ENCODE measurements around the gene NOP16.

The NOP16 gene

DNA sequence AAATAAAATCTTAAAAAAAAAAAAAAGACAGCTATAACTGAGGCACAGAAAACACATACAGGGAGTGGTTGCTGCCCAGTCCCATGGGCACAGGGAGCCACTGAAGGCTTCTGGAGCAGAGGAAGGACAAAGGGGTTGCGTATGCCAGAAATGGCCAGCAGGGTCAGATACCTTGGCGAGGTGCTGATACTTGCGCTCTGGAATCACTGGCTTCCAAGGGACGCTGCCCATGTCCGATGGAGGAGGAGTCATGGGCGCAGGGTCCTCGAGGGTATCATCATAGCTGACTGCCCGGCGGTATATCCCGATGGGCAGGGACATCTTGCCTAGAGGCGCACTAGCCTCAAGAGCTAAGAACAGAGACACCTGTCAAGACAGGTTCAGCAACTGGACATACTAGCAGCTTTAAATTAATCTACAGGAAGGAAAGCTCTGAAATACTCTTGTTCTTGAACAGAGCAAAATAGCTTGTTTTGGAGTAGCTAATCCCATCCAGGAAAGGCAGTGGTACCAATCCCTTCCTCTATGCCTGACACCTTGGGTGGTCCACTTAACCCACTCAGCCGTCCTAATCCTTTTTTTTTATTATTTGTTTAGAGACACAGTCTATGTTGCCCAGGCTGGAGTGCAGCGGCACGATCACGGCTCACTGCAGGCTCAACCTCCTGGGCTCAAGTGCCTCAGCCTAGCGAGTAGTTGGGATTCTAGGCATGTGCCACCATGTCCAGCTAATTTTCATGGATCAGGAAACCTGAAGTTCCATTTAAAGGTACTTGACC lies 32.8 kb downstream of the NOP16 start:
- DNase-seq (ENCODE audit: extremely low spot score) = no peak
- TF ChIP-seq FOXM1 (IDR thresholded peaks at IDR 0.05; ENCODE audit: borderline replicate concordance) (no peak), LEF1 (IDR thresholded peaks at IDR 0.05; ENCODE audit: borderline replicate concordance) (no peak), ELF4 (IDR thresholded peaks at IDR 0.05) (no peak), BHLHE40 (IDR thresholded peaks at IDR 0.05; ENCODE audit: borderline replicate concordance) (no peak), ZNF384 (IDR thresholded peaks at IDR 0.05) (no peak), NFRKB (IDR thresholded peaks at IDR 0.05) (no peak), FOXK2 (IDR thresholded peaks at IDR 0.05) (no peak), HDGF (IDR thresholded peaks at IDR 0.05; ENCODE audit: borderline replicate concordance) (no peak), SP1 (IDR thresholded peaks at IDR 0.05) (no peak), SUZ12 (IDR thresholded peaks at IDR 0.05) (no peak), L3MBTL2 (conservative IDR thresholded peaks at IDR 0.05) (no peak), TARDBP (IDR thresholded peaks at IDR 0.05) (no peak)
- TF ChIP-seq, protein P1, sequence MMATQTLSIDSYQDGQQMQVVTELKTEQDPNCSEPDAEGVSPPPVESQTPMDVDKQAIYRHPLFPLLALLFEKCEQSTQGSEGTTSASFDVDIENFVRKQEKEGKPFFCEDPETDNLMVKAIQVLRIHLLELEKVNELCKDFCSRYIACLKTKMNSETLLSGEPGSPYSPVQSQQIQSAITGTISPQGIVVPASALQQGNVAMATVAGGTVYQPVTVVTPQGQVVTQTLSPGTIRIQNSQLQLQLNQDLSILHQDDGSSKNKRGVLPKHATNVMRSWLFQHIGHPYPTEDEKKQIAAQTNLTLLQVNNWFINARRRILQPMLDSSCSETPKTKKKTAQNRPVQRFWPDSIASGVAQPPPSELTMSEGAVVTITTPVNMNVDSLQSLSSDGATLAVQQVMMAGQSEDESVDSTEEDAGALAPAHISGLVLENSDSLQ (IDR thresholded peaks at IDR 0.05) = no peak
- ChIA-PET POLR2A (interaction anchor here (1.2 kb wide), 1 partner anchor 33 kb away, joined by 4 read pairs; the partner anchor contains the start of genes HIGD2A and NOP16), CTCF (interaction anchor here (0.6 kb wide), 1 partner anchor 629 kb away, joined by 3 read pairs; no protein-coding TSS in a partner anchor)

DNA sequence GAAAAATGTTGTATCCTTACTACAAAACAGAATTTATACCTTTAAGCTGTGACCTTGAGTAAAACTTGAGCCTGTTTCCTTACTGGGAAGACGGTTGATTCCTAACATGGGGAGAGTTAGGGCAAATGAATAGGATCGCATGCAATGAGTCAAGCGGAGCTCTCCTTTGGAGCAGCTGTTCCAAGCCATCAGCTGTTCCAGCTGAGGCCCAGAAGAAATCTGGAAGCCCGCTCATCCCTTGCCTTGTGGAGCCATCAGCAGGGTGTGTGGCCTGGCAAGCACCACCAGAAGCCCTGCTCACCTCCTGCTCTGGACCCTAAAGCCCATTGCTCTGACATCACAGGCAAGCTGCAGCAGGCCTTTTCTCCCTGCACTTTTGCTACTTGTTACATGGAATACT lies 34.9 kb downstream of the NOP16 start:
- ChIA-PET POLR2A (interaction anchor here (3.4 kb wide), 1 partner anchor 8 kb away, joined by 12 read pairs; the partner anchor contains the start of gene KIAA1191), CTCF (interaction anchor here (0.8 kb wide), 1 partner anchor 623 kb away, joined by 4 read pairs; no protein-coding TSS in a partner anchor)
- DNase-seq (ENCODE audit: extremely low spot score) = no peak
- TF ChIP-seq NFRKB (IDR thresholded peaks at IDR 0.05) (no peak), BHLHE40 (IDR thresholded peaks at IDR 0.05; ENCODE audit: borderline replicate concordance) (no peak), SUZ12 (IDR thresholded peaks at IDR 0.05) (no peak), FOXM1 (IDR thresholded peaks at IDR 0.05; ENCODE audit: borderline replicate concordance) (no peak), LEF1 (IDR thresholded peaks at IDR 0.05; ENCODE audit: borderline replicate concordance) (no peak), ELF4 (IDR thresholded peaks at IDR 0.05) (no peak), TARDBP (IDR thresholded peaks at IDR 0.05) (no peak), L3MBTL2 (conservative IDR thresholded peaks at IDR 0.05) (no peak), HDGF (IDR thresholded peaks at IDR 0.05; ENCODE audit: borderline replicate concordance) (no peak), SP1 (IDR thresholded peaks at IDR 0.05) (no peak), ZNF384 (IDR thresholded peaks at IDR 0.05) (no peak), FOXK2 (IDR thresholded peaks at IDR 0.05) (no peak), FOXA1 (IDR thresholded peaks at IDR 0.05) (no peak), CTBP1 (IDR thresholded peaks at IDR 0.05; ENCODE audit: borderline replicate concordance) (no peak), ARNT (IDR thresholded peaks at IDR 0.05) (no peak)
- TF ChIP-seq, protein P1 (IDR thresholded peaks at IDR 0.05) = no peak

DNA sequence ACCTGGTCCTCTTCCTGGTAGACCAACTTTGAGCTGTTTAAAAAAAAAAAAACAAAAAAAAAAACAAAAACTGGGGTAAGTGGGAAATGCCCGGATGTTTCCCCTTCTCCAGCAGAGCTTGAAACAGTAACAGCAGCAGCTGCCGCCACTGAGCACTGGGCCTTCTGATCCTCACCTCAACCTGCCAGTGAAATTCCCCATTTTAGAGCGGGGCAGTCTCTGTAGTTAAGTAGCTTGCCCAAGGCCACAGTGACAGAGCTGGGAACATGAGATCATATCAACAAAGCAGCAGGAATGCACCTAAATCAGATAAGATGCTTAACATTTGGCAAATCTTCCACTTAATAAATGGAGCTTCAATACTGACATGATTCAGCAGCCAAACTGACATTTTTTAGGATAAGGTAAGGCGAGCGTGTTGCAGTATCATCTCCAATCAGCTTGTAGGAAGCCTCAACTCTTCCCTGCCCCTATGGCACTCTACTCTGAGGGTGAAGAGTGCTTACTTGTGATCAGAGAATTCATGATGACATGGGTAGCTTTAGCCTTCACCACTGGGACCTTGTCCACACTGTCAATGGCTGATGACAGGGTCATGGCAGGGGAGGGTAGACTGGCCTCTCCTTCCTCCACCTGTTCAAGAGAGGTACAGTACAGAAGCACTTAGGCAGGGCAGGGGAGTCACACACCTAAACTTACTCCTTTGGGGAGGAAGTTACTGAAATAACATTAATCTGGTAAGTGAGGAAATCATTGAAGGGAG lies 36.1 kb downstream of the NOP16 start:
- ChIA-PET POLR2A (interaction anchor here (3.4 kb wide), 1 partner anchor 9 kb away, joined by 12 read pairs; the partner anchor contains the start of gene KIAA1191), CTCF (interaction anchor here (0.6 kb wide), 1 partner anchor 576 kb away, joined by 4 read pairs; no protein-coding TSS in a partner anchor)
- TF ChIP-seq TARDBP (IDR thresholded peaks at IDR 0.05) = no peak
- no peak for TF ChIP-seq FOXK2 (IDR thresholded peaks at IDR 0.05)
- no peak for DNase-seq (ENCODE audit: extremely low spot score)

DNA sequence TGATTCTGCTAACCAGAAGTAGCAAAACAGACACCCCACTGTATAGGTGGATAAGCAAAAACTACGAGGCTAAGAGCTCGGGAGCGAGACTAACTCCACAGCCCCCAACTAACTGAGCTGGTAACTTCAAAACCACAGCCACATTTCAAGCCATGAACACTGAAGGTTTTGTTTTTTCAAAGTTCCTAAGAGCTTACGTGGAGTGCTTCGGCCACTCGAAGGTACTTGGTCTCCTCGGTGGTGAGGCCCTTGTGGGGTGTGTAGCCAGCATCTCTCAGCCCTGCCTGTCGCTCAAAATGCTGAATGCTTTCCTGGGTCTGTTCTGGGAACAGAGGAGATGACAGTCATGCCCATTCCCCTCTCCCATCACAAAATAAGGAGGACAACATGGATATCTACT lies 38.0 kb downstream of the NOP16 start:
- no peak for TF ChIP-seq LEF1 (IDR thresholded peaks at IDR 0.05; ENCODE audit: borderline replicate concordance)
- no peak for TF ChIP-seq ELF4 (IDR thresholded peaks at IDR 0.05)
- no peak for TF ChIP-seq FOXK2 (IDR thresholded peaks at IDR 0.05)
- no peak for TF ChIP-seq FOXA1 (IDR thresholded peaks at IDR 0.05)
- ChIA-PET POLR2A (interaction anchor here (1.1 kb wide), 1 partner anchor 10 kb away, joined by 7 read pairs; no protein-coding TSS in a partner anchor), CTCF (no interaction called here)
- DNase-seq (ENCODE audit: extremely low spot score) = no peak

DNA sequence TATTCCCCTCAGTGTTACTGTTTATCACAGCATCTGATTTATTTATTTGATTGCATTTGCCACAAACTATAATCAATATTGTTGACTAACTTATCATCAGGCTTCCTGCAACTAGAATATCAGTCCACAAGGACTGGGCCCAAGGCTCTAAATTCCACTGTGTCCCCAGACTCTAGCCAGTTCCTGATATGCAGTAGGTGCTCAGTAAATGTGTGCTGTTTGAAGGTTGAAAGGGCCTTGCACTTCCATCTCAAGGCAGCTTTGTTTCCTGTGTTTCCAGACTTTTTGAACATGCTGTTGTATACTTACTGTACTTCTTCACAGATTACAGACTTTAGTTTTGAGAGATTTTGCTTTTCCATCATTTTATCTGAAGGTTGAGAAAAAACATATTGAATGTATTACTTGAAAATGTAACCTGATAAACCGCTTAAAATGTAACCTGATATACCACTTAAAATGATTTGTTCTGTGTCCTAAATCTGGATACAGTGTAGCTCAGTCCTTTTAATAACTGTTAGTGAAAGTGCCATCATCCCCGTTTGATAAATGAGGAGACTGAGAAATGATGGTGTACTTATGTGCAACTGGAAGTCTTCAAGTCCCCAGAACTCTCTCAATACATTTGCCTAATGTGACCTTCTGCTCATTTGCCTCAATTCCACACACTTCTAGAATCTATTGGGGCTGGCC lies 45.5 kb downstream of the NOP16 start:
- no peak for TF ChIP-seq NFRKB (IDR thresholded peaks at IDR 0.05)
- TF ChIP-seq, protein P1 (IDR thresholded peaks at IDR 0.05) = peak; percentile 26; the same call in 1 of the 2 replicates
- DNase-seq (ENCODE audit: extremely low spot score) = no peak
- ChIA-PET CTCF (no interaction called here), POLR2A (interaction anchor here (1.1 kb wide), 1 partner anchor 18 kb away, joined by 5 read pairs; the partner anchor contains the start of gene KIAA1191)

DNA sequence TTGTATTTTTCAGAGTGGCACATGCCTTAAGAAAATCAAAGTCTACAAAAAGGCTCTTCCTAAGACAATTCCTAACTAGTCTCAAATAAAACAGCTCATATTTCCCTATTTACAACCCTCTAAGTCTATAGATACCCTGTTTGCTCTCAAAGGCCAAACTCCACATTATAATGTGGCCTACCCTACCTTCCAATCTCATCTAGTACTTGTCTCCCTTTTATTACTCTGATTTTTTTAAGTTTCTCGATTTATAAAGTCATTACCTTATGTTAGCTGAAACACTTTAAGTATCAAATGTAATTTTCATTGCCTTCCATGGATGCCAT lies 46.3 kb downstream of the NOP16 start:
- ChIA-PET POLR2A (no interaction called here), CTCF (no interaction called here)
- TF ChIP-seq FOXA1 (IDR thresholded peaks at IDR 0.05) = no peak
- TF ChIP-seq SP1 (IDR thresholded peaks at IDR 0.05) = no peak
- no peak for TF ChIP-seq FOXK2 (IDR thresholded peaks at IDR 0.05)
- TF ChIP-seq FOXM1 (IDR thresholded peaks at IDR 0.05; ENCODE audit: borderline replicate concordance) = no peak
- no peak for DNase-seq (ENCODE audit: extremely low spot score)

Measured in HEK293T (cell line).